ENCODE data around the gene SPPL2B.

DNA sequence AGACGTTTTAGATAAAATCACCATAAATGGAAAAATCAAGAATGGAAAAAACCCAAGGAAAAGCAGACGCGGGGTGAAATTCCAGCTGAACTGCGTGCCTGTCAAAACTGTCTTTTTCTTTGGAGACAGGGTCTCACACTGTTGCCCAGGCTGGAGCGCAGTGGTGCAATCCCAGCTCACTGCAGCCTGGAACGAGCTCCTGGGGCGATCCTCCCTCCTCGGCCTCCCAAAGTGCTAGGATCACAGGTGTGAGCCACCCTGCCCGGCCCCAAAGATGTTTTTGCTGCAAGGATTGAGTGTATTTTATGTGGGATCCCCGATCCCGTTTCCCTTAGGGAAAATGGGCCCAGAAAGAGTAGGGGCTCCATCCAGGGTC lies 45.6 kb upstream of the SPPL2B start:
- TF ChIP-seq ESRRG (CRISPR knock-in tag; IDR thresholded peaks at IDR 0.05) (no peak), ARNTL (CRISPR knock-in tag; IDR thresholded peaks at IDR 0.05; ENCODE audit: borderline replicate concordance, low read depth) (no peak), ZFP30 (CRISPR knock-in tag; IDR thresholded peaks at IDR 0.05) (no peak), GLIS3 (CRISPR knock-in tag; IDR thresholded peaks at IDR 0.05) (no peak), TCF4 (CRISPR knock-in tag; IDR thresholded peaks at IDR 0.05; ENCODE audit: borderline replicate concordance) (no peak), ZFP3 (CRISPR knock-in tag; IDR thresholded peaks at IDR 0.05) (no peak), CSDC2 (CRISPR knock-in tag; IDR thresholded peaks at IDR 0.05) (no peak), RARB (CRISPR knock-in tag; IDR thresholded peaks at IDR 0.05) (no peak), TOX (CRISPR knock-in tag; IDR thresholded peaks at IDR 0.05; ENCODE audit: borderline replicate concordance) (no peak), ZC3H10 (CRISPR knock-in tag; IDR thresholded peaks at IDR 0.05) (no peak)
- TF ChIP-seq, protein P1, sequence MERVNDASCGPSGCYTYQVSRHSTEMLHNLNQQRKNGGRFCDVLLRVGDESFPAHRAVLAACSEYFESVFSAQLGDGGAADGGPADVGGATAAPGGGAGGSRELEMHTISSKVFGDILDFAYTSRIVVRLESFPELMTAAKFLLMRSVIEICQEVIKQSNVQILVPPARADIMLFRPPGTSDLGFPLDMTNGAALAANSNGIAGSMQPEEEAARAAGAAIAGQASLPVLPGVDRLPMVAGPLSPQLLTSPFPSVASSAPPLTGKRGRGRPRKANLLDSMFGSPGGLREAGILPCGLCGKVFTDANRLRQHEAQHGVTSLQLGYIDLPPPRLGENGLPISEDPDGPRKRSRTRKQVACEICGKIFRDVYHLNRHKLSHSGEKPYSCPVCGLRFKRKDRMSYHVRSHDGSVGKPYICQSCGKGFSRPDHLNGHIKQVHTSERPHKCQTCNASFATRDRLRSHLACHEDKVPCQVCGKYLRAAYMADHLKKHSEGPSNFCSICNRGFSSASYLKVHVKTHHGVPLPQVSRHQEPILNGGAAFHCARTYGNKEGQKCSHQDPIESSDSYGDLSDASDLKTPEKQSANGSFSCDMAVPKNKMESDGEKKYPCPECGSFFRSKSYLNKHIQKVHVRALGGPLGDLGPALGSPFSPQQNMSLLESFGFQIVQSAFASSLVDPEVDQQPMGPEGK (CRISPR knock-in tag; IDR thresholded peaks at IDR 0.05; ENCODE audit: borderline replicate concordance), result no peak

All from SK-N-SH treated with all-trans-retinoic acid at 6 μM for 48 hours (cell line).